ENCODE data around the gene MSLN.
"Not testable (repeated sequence)": the region's sequence is repeated elsewhere in the genome, so short reads cannot be mapped to it uniquely, and the experiment has no call there.

MSLN gene

DNA sequence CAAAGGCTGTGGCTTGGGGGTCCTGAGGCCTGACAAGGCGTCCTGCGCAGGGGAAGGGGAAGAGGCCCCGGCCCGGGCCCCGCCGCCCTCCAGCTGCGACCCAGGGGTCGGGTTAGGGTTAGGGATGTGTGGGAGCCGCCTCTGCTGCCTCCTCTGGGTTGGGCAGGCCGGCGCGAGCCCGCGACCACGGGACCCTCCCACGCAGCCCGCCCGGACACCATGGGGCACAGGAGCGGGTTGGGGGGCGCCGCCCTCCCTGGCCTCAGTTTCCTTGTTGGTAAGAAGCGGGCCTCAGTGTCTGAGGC is 20.1 kb upstream of the MSLN start:
- TF ChIP-seq SUZ12 (IDR thresholded peaks at IDR 0.05; ENCODE audit: extremely low read depth, insufficient read depth, insufficient read length) (no peak), ZNF274 (IDR thresholded peaks at IDR 0.05; ENCODE audit: low read depth, low read length) (no peak), YY1 (IDR thresholded peaks at IDR 0.05; ENCODE audit: insufficient read depth, insufficient read length) (no peak)
- H3K36me3 ChIP-seq (ENCODE audit: insufficient read depth, insufficient read length, low read length): peaks cover 34% of the 10 kb centered on the region
- no peaks in the 10 kb centered on the region for H3K9me3 ChIP-seq (ENCODE audit: insufficient read depth, low read length)
- H3K4me1 ChIP-seq (ENCODE audit: insufficient read depth, insufficient read length): peaks cover 2% of the 10 kb centered on the region
- H3K4me3 ChIP-seq (ENCODE audit: insufficient read length, low read depth): peak overlapping the region; percentile 87
- no peaks in the 10 kb centered on the region for H3K27me3 ChIP-seq (ENCODE audit: insufficient read depth, insufficient read length)
- H3K9ac ChIP-seq (ENCODE audit: insufficient read length, low read depth): peak overlapping the region; percentile 97
- DNase-seq (ENCODE audit: low read depth, low spot score): no peak

GRCh38 chr16:740764-741505 is 19.6 kb upstream of the MSLN start, which contains the start of gene CIAO3:
Gene CIAO3 (minus strand): TSS chr16:740997. CDS start chr16:740985, 12 bp downstream.
- no peaks in the 10 kb centered on the region for H3K9me3 ChIP-seq (ENCODE audit: insufficient read depth, low read length)
- peak; percentile 90 for DNase-seq (ENCODE audit: low read depth, low spot score)
- H3K4me1 ChIP-seq (ENCODE audit: insufficient read depth, insufficient read length): peaks cover 2% of the 10 kb centered on the region
- peak within 1 kb of the TSS; percentile 97 for H3K9ac ChIP-seq (ENCODE audit: insufficient read length, low read depth)
- peaks cover 29% of the 10 kb centered on the region for H3K36me3 ChIP-seq (ENCODE audit: insufficient read depth, insufficient read length, low read length)
- no peaks in the 10 kb centered on the region for H3K27me3 ChIP-seq (ENCODE audit: insufficient read depth, insufficient read length)
- TF ChIP-seq ZNF274 (IDR thresholded peaks at IDR 0.05; ENCODE audit: low read depth, low read length): no peak
- peak; percentile 93 for TF ChIP-seq YY1 (IDR thresholded peaks at IDR 0.05; ENCODE audit: insufficient read depth, insufficient read length)
- TF ChIP-seq SUZ12 (IDR thresholded peaks at IDR 0.05; ENCODE audit: extremely low read depth, insufficient read depth, insufficient read length): no peak
- peak within 1 kb of the TSS; percentile 87 for H3K4me3 ChIP-seq (ENCODE audit: insufficient read length, low read depth)

DNA sequence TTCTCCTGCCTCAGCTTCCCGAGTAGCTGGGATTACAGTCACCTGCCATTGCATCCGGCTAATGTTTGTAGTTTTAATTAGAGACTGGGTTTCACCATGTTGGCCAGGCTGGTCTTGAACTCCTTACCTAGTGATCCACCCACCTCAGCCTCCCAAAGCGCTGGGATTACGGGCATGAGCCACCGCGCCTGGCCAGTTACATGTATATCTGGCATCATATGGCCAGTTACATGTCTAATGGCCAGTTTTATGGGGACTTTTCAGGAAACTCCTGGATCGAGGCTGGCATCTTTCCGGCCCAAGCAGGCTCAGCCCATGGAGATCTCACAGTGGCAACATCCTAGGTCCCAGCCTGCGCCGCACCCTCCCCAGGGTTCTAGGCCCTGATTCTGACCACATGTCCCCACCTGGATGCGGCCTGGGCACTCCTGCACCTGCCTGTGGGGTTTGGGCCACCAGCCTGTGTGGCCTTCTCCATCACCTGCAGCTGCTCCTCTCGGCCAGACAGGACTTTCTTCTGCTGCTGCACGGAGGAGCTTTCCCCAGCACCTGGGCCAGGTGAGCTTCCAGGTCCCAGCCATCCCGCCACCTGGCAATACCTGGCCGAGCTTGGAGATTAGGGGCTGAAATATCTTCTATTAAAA is 18.4 kb upstream of the MSLN start:
- Histone ChIP-seq H3K27me3 (ENCODE audit: insufficient read depth, insufficient read length) (no peaks in the 10 kb centered on the region), H3K9me3 (ENCODE audit: insufficient read depth, low read length) (no peaks in the 10 kb centered on the region), H3K4me1 (ENCODE audit: insufficient read depth, insufficient read length) (peaks cover 2% of the 10 kb centered on the region), H3K9ac (ENCODE audit: insufficient read length, low read depth) (peak overlapping the region; percentile 57), H3K4me3 (ENCODE audit: insufficient read length, low read depth) (no peak overlapping the region), H3K36me3 (ENCODE audit: insufficient read depth, insufficient read length, low read length) (peaks cover 18% of the 10 kb centered on the region)
- DNase-seq (ENCODE audit: low read depth, low spot score): no peak
- no peak for TF ChIP-seq YY1 (IDR thresholded peaks at IDR 0.05; ENCODE audit: insufficient read depth, insufficient read length)
- no peak for TF ChIP-seq SUZ12 (IDR thresholded peaks at IDR 0.05; ENCODE audit: extremely low read depth, insufficient read depth, insufficient read length)
- no peak for TF ChIP-seq ZNF274 (IDR thresholded peaks at IDR 0.05; ENCODE audit: low read depth, low read length)

- not testable (repeated sequence) for H3K27me3 ChIP-seq (ENCODE audit: insufficient read depth, insufficient read length); H3K4me3 ChIP-seq (ENCODE audit: insufficient read length, low read depth); H3K4me1 ChIP-seq (ENCODE audit: insufficient read depth, insufficient read length); H3K9ac ChIP-seq (ENCODE audit: insufficient read length, low read depth); H3K36me3 ChIP-seq (ENCODE audit: insufficient read depth, insufficient read length, low read length); DNase-seq (ENCODE audit: low read depth, low spot score); H3K9me3 ChIP-seq (ENCODE audit: insufficient read depth, low read length)
These were observed 17.6 kb upstream of the MSLN start for GRCh38 chr16:742894-743293.

- TF ChIP-seq SUZ12 (IDR thresholded peaks at IDR 0.05; ENCODE audit: extremely low read depth, insufficient read depth, insufficient read length) (no peak), ZNF274 (IDR thresholded peaks at IDR 0.05; ENCODE audit: low read depth, low read length) (no peak), YY1 (IDR thresholded peaks at IDR 0.05; ENCODE audit: insufficient read depth, insufficient read length) (no peak)
- Histone ChIP-seq H3K27me3 (ENCODE audit: insufficient read depth, insufficient read length) (no peaks in the 10 kb centered on the region), H3K4me1 (ENCODE audit: insufficient read depth, insufficient read length) (no peaks in the 10 kb centered on the region), H3K9ac (ENCODE audit: insufficient read length, low read depth) (no peak overlapping the region), H3K4me3 (ENCODE audit: insufficient read length, low read depth) (no peak overlapping the region), H3K36me3 (ENCODE audit: insufficient read depth, insufficient read length, low read length) (peaks cover 4% of the 10 kb centered on the region), H3K9me3 (ENCODE audit: insufficient read depth, low read length) (no peaks in the 10 kb centered on the region)
- DNase-seq (ENCODE audit: low read depth, low spot score): no peak
These were observed 16.6 kb upstream of the MSLN start for GRCh38 chr16:743794-744500.

DNA sequence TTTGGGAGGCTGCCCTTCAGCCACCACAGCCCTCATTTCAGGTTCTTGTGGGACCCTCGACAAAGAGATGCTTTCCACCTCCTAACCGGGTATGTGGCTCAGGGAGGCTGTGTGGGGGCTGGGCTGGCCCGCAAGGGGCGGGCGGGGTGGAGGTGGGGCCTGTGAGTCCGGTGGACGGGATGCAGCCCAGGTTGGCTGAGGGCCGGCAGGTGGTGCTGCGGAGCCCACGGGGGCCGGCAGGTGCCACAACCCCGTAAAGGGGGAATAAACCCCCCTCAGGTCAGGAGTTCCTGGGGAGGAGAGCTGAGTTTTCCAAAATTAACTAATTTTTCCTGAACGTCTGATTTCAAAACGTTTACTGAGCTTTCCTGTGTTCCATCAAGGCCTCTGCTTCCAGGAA is 14.8 kb upstream of the MSLN start:
- H3K4me3 ChIP-seq (ENCODE audit: insufficient read length, low read depth): no peak overlapping the region
- peak; percentile 57 for DNase-seq (ENCODE audit: low read depth, low spot score)

GRCh38 chr16:746637-747036 is 13.9 kb upstream of the MSLN start:
- Histone ChIP-seq H3K4me3 (ENCODE audit: insufficient read length, low read depth) (no peak overlapping the region), H3K36me3 (ENCODE audit: insufficient read depth, insufficient read length, low read length) (no peaks in the 10 kb centered on the region), H3K4me1 (ENCODE audit: insufficient read depth, insufficient read length) (peaks cover 10% of the 10 kb centered on the region), H3K27me3 (ENCODE audit: insufficient read depth, insufficient read length) (peaks cover 5% of the 10 kb centered on the region), H3K9me3 (ENCODE audit: insufficient read depth, low read length) (no peaks in the 10 kb centered on the region), H3K9ac (ENCODE audit: insufficient read length, low read depth) (no peak overlapping the region)
- no peak for TF ChIP-seq ZNF274 (IDR thresholded peaks at IDR 0.05; ENCODE audit: low read depth, low read length)
- TF ChIP-seq SUZ12 (IDR thresholded peaks at IDR 0.05; ENCODE audit: extremely low read depth, insufficient read depth, insufficient read length): no peak
- no peak for TF ChIP-seq YY1 (IDR thresholded peaks at IDR 0.05; ENCODE audit: insufficient read depth, insufficient read length)
- DNase-seq (ENCODE audit: low read depth, low spot score): no peak

More for the DNA sequence above, 14.8 kb upstream of the MSLN start:
- Histone ChIP-seq H3K36me3 (ENCODE audit: insufficient read depth, insufficient read length, low read length) (no peaks in the 10 kb centered on the region), H3K27me3 (ENCODE audit: insufficient read depth, insufficient read length) (no peaks in the 10 kb centered on the region), H3K4me1 (ENCODE audit: insufficient read depth, insufficient read length) (peaks cover 4% of the 10 kb centered on the region), H3K9ac (ENCODE audit: insufficient read length, low read depth) (no peak overlapping the region), H3K9me3 (ENCODE audit: insufficient read depth, low read length) (no peaks in the 10 kb centered on the region)
- TF ChIP-seq SUZ12 (IDR thresholded peaks at IDR 0.05; ENCODE audit: extremely low read depth, insufficient read depth, insufficient read length) (no peak), YY1 (IDR thresholded peaks at IDR 0.05; ENCODE audit: insufficient read depth, insufficient read length) (no peak), ZNF274 (IDR thresholded peaks at IDR 0.05; ENCODE audit: low read depth, low read length) (no peak)

Data from NT2/D1 (cell line).